CD4-positive, alpha-beta T cell treated with Interleukin-21 for 1 hour (primary cell): ENCODE measurements around the gene IER3.
"Not testable (repeated sequence)": the region's sequence is repeated elsewhere in the genome, so short reads cannot be mapped to it uniquely, and the experiment has no call there.

Experiments
- DNase-seq: peaks from one replicate; pipeline ENCODE4 v3.0.0-alpha.2; 2020

IER3 gene

GRCh38 chr6:30747300-30747687, 2.9 kb upstream of the IER3 start:
- DNase-seq, result no peak

GRCh38 chr6:30743099-30744053, 971 bp downstream of the IER3 start:
- peak; percentile 42 for DNase-seq

DNA sequence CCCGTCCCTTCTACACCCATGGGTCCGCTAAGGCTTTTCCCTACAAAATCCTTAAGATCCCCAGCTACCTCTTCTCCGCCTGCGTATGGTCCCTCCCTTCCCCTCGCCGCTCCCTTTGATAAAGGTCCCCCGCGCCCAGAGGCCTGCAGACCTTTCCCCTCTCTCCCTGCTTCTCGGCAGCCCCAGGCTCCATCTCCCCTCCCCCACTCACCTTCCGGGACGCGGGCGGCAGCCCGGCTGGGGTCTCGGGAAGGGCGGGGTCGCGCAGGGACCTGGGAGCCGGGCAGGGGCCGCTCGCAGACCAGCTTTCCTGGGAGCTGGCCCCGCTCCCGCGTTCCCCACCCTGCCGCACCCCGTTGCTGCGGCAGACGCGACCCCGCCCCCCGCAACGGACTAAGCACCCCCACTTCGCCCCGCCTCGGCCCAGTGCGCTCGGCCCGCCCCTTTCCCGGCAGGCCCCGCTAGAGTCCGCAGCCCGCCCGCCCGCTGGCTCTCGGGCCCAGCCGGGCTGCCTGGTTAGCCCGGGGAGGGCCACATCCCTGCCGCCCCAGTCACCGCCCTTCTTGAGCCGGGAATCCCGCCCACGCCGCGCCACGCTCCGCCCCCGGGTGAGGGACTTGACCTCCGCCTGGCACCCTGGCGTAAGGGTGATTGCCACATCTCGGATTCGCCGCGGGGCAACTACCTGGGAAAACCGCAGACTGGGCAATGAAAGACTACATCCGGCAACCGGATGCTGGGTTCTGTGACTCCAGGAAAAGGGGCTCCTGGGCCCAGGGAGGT, 1.8 kb downstream of the IER3 start, which contains the start of gene FLOT1:
TSS of gene FLOT1 (minus strand) at position 372 of the 783 bp plus-strand sequence. CDS start 498 bp downstream, outside the sequence.
- DNase-seq, result peak; percentile 94

DNA sequence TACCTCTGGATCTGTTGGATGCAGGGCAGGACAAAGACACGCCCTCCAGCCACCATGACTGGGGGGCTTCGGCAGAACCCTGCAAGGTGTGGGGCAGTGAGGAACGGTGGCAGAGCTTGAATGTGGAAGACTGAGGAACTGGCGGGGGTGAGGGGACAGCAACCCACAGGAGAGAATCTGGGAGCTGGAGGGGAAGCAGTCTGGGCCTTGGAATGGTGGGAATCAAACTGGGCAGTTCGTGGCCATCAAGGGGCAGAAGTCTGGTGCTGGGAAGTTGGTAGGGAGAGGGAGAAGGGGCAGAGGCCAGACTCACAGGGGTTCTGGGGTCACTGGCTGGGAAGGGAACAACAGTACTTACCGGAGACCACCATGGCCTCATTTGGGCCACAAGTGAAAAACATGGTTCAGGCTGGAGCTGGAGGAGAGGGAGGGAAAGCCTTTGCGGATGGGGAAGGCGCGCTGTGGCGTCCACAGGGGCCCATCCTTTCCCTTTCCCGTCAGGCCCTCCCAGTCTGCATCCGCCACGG, 2.5 kb downstream of the IER3 start:
- DNase-seq, result no peak

DNA sequence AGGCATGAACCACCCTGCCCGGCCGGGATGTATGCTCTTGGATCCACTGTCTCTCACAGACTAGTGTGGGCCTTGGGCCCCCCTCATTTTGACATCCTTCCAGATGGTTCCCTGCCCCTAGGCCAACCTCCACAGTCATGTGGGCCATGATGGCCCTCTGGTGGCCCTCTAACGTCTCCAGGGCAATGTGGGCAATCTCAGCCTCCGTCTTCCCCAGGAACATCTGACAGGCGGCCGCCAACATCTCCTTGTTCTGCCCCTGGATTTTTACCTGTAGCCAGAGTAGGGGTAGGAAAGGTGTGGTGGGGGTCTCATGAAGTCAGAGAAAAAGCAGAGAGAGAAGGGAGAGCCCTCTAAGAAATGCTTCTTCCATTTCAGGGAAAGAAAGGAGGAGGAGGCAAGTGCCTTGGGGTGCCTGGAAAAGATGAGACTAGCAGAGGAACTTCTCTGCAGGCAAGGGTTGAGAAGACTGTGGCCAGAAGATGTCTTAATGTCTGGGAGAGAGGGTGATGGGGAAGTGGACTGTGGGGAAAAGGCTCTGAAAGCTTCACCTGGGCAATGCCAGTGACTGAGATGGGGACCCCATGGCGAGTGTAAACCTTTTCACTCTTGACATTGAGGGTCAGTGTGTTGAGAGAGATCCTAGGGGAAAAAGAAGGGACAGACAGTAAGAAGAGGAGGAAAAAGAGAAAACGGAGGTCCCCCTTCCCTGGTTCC, 3.1 kb downstream of the IER3 start:
- DNase-seq, result no peak

- no peak for DNase-seq
Measured at GRCh38 chr6:30740540-30740870, 3.8 kb downstream of the IER3 start.

- DNase-seq, result no peak
Measured at GRCh38 chr6:30738532-30738931, 5.8 kb downstream of the IER3 start.

- no peak for DNase-seq
Measured at GRCh38 chr6:30735668-30736314, 8.6 kb downstream of the IER3 start.

DNA sequence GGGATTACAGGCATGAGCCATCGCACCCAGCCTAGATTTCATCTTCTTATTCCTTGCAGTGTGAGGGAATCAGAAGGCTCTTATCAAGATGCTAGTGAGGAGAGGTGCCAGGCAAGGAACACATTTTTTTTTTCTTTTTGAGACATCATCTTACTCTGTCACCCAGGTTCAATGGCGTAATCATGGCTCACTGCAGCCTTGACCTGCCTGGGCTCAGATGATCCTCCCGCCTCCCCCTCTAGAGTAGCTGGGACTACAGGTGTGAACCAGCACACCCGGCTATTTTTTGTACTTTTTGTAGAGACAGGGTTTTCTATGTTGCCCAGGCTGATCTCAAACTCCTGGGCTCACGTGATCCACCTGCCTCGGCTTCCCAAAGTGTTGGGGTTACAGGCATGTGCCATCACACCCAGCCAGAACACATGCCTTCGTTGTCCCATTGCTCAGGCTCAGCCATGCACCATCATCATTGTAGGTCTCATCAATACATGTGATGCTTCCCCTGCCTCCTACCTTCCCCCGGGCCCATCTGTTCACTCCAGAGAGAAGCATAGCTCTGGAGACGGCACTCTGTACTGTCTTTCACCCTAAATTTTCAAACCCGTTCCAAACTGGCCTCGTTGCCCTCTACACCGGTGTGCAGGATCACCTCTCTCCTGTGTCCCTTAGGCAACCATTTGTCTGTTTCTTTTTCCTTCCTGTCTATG, 12.0 kb downstream of the IER3 start:
- no peak for DNase-seq

GRCh38 chr6:30730601-30731435, 13.5 kb downstream of the IER3 start:
- DNase-seq, result peak; percentile 87

- no peak for DNase-seq
Measured at GRCh38 chr6:30727920-30728553, 16.3 kb downstream of the IER3 start.

DNA sequence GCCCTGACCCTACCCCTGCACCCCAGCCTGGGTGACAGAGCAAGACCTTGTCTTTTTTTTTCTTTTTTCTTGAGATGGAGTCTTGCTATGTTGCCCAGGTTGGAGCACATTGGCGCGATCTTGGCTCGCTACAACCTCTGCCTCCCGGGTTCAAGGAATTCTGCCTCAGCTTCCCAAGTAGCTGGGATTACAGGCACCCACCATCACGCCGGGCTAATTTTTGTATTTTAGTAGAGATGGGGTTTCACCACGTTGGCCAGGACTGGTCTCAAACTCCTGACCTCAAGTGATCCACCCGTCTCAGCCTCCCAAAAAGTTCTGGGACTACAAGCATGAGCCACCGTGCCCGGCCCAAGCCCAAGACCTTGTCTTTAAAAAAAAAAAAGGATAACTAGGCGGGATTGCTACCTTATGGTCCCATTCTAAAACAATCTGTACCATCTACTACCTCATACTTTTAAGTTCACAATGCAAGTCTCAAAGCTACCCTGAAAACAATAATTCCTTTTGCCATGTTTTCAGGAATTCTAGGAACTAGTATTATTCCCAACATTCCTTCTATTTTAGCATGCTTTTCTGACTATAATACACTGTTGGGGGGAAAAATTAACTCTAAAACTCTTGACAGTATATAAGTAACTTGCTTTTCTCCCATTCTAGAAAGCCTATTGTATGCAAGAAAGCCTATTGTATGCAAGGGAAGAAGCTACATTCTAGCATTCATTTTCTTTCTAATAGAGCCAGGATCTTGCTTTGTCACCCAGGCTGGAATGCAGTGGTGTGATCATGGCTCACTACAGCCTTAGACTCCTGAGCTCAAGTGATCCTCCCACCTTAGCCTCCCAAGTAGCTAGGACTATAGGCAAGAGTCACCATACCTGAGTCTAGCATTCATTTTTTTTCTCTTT, 17.6 kb downstream of the IER3 start:
- DNase-seq, result no peak

GRCh38 chr6:30725713-30726505, 18.4 kb downstream of the IER3 start:
- DNase-seq, result no peak

GRCh38 chr6:30724906-30725667, 19.3 kb downstream of the IER3 start:
- no peak for DNase-seq

- DNase-seq, result not testable (repeated sequence)
Measured at GRCh38 chr6:30723843-30724741, 20.3 kb downstream of the IER3 start.

- DNase-seq, result not testable (repeated sequence)
Measured at GRCh38 chr6:30723159-30723842, 21.0 kb downstream of the IER3 start.
